ENCODE data around the gene UBAP2L. TPM values are rescaled to one million over a fixed set of nuclear protein-coding genes. Genes with fewer than 3 reads are reported as not detected.

UBAP2L gene
- polyA plus RNA-seq, 1 experiment = 134 TPM

- TF ChIP-seq CTCF (IDR thresholded peaks at IDR 0.05; ENCODE audit: insufficient read depth, low read depth, low read length) = no peak
- no peaks in the 10 kb centered on the region for H3K27me3 ChIP-seq (ENCODE audit: control insufficient read depth, insufficient read depth, low read length)
- POLR2A ChIA-PET = no interaction called here
- peaks cover 22% of the 10 kb centered on the region for H3K36me3 ChIP-seq (ENCODE audit: control insufficient read depth, insufficient read depth, low read length)
- no peak for DNase-seq (ENCODE audit: low read depth)
- CTCF ChIA-PET = no interaction called here
- no peak overlapping the region for H3K4me3 ChIP-seq (ENCODE audit: low read depth, low read length)
These were observed 21.1 kb downstream of the UBAP2L start for GRCh38 chr1:154241703-154242351.

DNA sequence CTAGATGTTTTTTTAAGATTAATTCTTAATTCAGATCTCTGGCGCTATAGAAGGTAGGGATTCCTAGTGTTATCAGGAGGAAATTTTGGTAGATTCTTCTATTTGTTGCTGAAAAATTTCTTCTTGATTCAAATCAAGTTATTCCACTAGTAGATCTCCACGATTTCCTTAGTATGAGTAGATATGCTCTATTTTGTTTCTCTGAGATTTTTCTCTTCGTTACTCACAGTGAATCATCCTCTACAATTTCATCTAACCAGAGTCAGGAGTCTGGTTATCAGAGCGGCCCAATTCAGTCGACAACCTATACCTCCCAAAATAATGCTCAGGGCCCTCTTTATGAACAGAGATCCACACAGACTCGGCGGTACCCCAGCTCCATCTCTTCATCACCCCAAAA lies 32.9 kb downstream of the UBAP2L start:
- DNase-seq (ENCODE audit: low read depth) = no peak
- no peak for TF ChIP-seq CTCF (IDR thresholded peaks at IDR 0.05; ENCODE audit: insufficient read depth, low read depth, low read length)
- no peaks in the 10 kb centered on the region for H3K27me3 ChIP-seq (ENCODE audit: control insufficient read depth, insufficient read depth, low read length)
- ChIA-PET CTCF (no interaction called here), POLR2A (no interaction called here)
- no peak overlapping the region for H3K4me3 ChIP-seq (ENCODE audit: low read depth, low read length)
- peaks cover 37% of the 10 kb centered on the region for H3K36me3 ChIP-seq (ENCODE audit: control insufficient read depth, insufficient read depth, low read length)

DNA sequence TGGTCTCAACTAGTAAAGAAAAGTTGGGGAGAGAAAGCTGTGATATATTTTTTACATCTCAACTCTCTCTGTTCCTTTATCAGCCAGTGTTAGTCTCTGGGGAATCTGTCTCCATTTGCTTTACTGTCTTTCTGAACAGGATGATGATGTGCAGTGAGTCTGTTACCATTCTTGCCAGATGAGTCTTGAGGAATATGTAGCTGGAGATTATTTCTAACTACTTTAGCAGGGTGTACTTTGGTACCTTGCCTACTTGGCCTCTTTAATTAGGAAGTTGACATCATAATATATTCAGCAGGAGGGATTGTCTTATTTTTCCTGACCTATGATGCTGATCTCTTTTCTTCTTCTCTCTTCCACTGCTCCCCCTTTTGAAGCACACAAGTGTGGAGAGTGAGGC lies 35.9 kb downstream of the UBAP2L start:
- CTCF ChIA-PET = interaction anchor here (0.5 to 4.6 kb wide), 3 partner anchors 8 to 155 kb away, joined by 3 to 20 read pairs (median 5); no protein-coding TSS in a partner anchor

GRCh38 chr1:154258784-154259183 lies 38.0 kb downstream of the UBAP2L start:
- H3K4me3 ChIP-seq (ENCODE audit: low read depth, low read length) = no peak overlapping the region
- no peaks in the 10 kb centered on the region for H3K27me3 ChIP-seq (ENCODE audit: control insufficient read depth, insufficient read depth, low read length)
- POLR2A ChIA-PET = no interaction called here
- peaks cover 52% of the 10 kb centered on the region for H3K36me3 ChIP-seq (ENCODE audit: control insufficient read depth, insufficient read depth, low read length)
- TF ChIP-seq CTCF (IDR thresholded peaks at IDR 0.05; ENCODE audit: insufficient read depth, low read depth, low read length) = no peak
- no peak for DNase-seq (ENCODE audit: low read depth)
- CTCF ChIA-PET = interaction anchor here (0.7 to 4.6 kb wide), 4 partner anchors 10 to 269 kb away, joined by 3 to 20 read pairs (median 3); no protein-coding TSS in a partner anchor

More for the DNA sequence above, 35.9 kb downstream of the UBAP2L start:
- DNase-seq (ENCODE audit: low read depth) = no peak
- Histone ChIP-seq H3K4me3 (ENCODE audit: low read depth, low read length) (no peak overlapping the region), H3K27me3 (ENCODE audit: control insufficient read depth, insufficient read depth, low read length) (no peaks in the 10 kb centered on the region), H3K36me3 (ENCODE audit: control insufficient read depth, insufficient read depth, low read length) (peaks cover 42% of the 10 kb centered on the region)
- TF ChIP-seq CTCF (IDR thresholded peaks at IDR 0.05; ENCODE audit: insufficient read depth, low read depth, low read length) = no peak
- POLR2A ChIA-PET = interaction anchor here (0.7 kb wide), 1 partner anchor 9 kb away, joined by 4 read pairs; no protein-coding TSS in a partner anchor

GRCh38 chr1:154260127-154260526 lies 39.4 kb downstream of the UBAP2L start:
- no peak for TF ChIP-seq CTCF (IDR thresholded peaks at IDR 0.05; ENCODE audit: insufficient read depth, low read depth, low read length)
- H3K27me3 ChIP-seq (ENCODE audit: control insufficient read depth, insufficient read depth, low read length) = no peaks in the 10 kb centered on the region
- peaks cover 46% of the 10 kb centered on the region for H3K36me3 ChIP-seq (ENCODE audit: control insufficient read depth, insufficient read depth, low read length)
- POLR2A ChIA-PET = no interaction called here
- DNase-seq (ENCODE audit: low read depth) = no peak
- H3K4me3 ChIP-seq (ENCODE audit: low read depth, low read length) = no peak overlapping the region
- CTCF ChIA-PET = interaction anchor here (4.6 kb wide), 1 partner anchor 11 kb away, joined by 20 read pairs; no protein-coding TSS in a partner anchor
